Stimulated activated CD8-positive, alpha-beta memory T cell treated with anti-CD3 and anti-CD28 coated beads, Interleukin-15, amount 100 ng/mL, for 4 hours (primary cell): ENCODE results near the gene EVI5.

Experiments used
- DNase-seq, 2 donors: peaks; one replicate each; pipeline ENCODE4 v3.0.0-alpha.2; 2020; ENCODE audit warnings: low read depth in 2 of 2

Gene EVI5

GRCh38 chr1:92459871-92460320 lies 325.0 kb downstream of the EVI5 start:
- DNase-seq = no peak
